SU-DHL-6 (cell line): ENCODE measurements around the gene MOB3A.

Experiments
- H2AFZ ChIP-seq: fragments of 200-600 bp; sonication (generic); 2 replicates; pipeline ENCODE4 v1.6.1; 2014; ENCODE audit warnings: low read depth, mild to moderate bottlenecking, moderate library complexity, mixed read lengths, antibody characterized with exemption, low read length; ENCODE audit not compliant: severe bottlenecking
- H3F3A ChIP-seq: fragments of 200-600 bp; shearing (Covaris generic); 2 replicates; pipeline ENCODE4 v1.6.0; 2016; ENCODE audit warnings: antibody characterized with exemption, mild to moderate bottlenecking; ENCODE audit not compliant: insufficient read depth
- H3K27ac ChIP-seq: fragments of 200-600 bp; sonication (generic); 2 replicates; pipeline ENCODE4 v1.5.1; 2016; ENCODE audit warnings: low read depth, mild to moderate bottlenecking, low read length, moderate library complexity, mixed read lengths
- H3K27me3 ChIP-seq: fragments of 200-600 bp; sonication (generic), shearing (Covaris generic); 2 replicates; pipeline ENCODE4 v1.6.0; 2014; ENCODE audit warnings: mild to moderate bottlenecking, low read length
- H3K36me3 ChIP-seq: fragments of 200-600 bp; sonication (generic); 2 replicates; pipeline ENCODE4 v1.6.1; 2014; ENCODE audit warnings: mild to moderate bottlenecking, low read length, mixed read lengths
- H3K4me2 ChIP-seq: fragments of 300-600, 200-600 bp; shearing (Covaris generic), sonication (generic); 2 replicates; pipeline ENCODE4 v1.6.0; 2014; ENCODE audit warnings: low read length, low read depth, mild to moderate bottlenecking; ENCODE audit not compliant: poor library complexity, severe bottlenecking
- H3K4me3 ChIP-seq: fragments of 200-600 bp; sonication (generic); 2 replicates; pipeline ENCODE4 v1.5.1; 2014; ENCODE audit warnings: antibody characterized with exemption, low read length, mild to moderate bottlenecking, mixed read lengths; ENCODE audit not compliant: insufficient read depth, poor library complexity, severe bottlenecking
- H3K79me2 ChIP-seq: fragments of 200-600 bp; sonication (generic); 2 replicates; pipeline ENCODE4 v1.6.1; 2014; ENCODE audit warnings: mild to moderate bottlenecking, low read length, moderate library complexity; ENCODE audit not compliant: insufficient read depth
- H3K9ac ChIP-seq: fragments of 200-600 bp; sonication (generic); 2 replicates; pipeline ENCODE4 v1.7.0; 2014; ENCODE audit warnings: mild to moderate bottlenecking, low read length
- H3K9me2 ChIP-seq: fragments of 200-600 bp; sonication (generic); replicated peaks from 2 replicates; pipeline ENCODE4 v1.6.1; 2014; ENCODE audit warnings: low read length; ENCODE audit not compliant: insufficient read depth
- H3K9me3 ChIP-seq: fragments of 200-600 bp; sonication (generic); 2 replicates; pipeline ENCODE4 v1.6.1; 2014; ENCODE audit warnings: low read length, mixed read lengths; ENCODE audit not compliant: insufficient read depth
- H4K20me1 ChIP-seq: fragments of 200-600 bp; sonication (generic); 2 replicates; pipeline ENCODE4 v1.6.1; 2014; ENCODE audit warnings: low read depth, mild to moderate bottlenecking, antibody characterized with exemption, low read length, moderate library complexity, mixed read lengths
- CTCF ChIP-seq: fragments of 200-600 bp; sonication (generic); IDR thresholded peaks from one replicate; pipeline ENCODE4 v1.5.1; 2017; ENCODE audit warnings: antibody characterized with exemption, mild to moderate bottlenecking, low read length, moderate library complexity; ENCODE audit not compliant: insufficient read depth, poor library complexity, severe bottlenecking
- EZH2phosphoT487 ChIP-seq: fragments of 200-600 bp; sonication (generic), shearing (Covaris generic); conservative IDR thresholded peaks from 2 replicates; pipeline ENCODE4 v1.6.1; 2018; ENCODE audit warnings: mild to moderate bottlenecking, antibody characterized with exemption, low read length, moderate library complexity, mixed read lengths

Gene MOB3A

GRCh38 chr19:2114821-2115220, 18.7 kb upstream of the MOB3A start:
- Histone ChIP-seq H3K27me3 (no peaks in the 10 kb centered on the region), H2AFZ (no peak overlapping the region), H3K27ac (no peak overlapping the region), H3K9me2 (no peaks in the 10 kb centered on the region), H3K9me3 (no peaks in the 10 kb centered on the region), H3K36me3 (no peaks in the 10 kb centered on the region), H3K4me3 (no peak overlapping the region), H3K9ac (no peak overlapping the region), H3F3A (no peaks in the 10 kb centered on the region), H3K79me2 (no peaks in the 10 kb centered on the region), H4K20me1 (no peaks in the 10 kb centered on the region), H3K4me2 (no peak overlapping the region)
- TF ChIP-seq EZH2phosphoT487 (no peak), CTCF (no peak)

GRCh38 chr19:2114218-2114617, 18.1 kb upstream of the MOB3A start:
- Histone ChIP-seq H3K27ac (no peak overlapping the region), H3F3A (no peaks in the 10 kb centered on the region), H4K20me1 (no peaks in the 10 kb centered on the region), H3K9ac (no peak overlapping the region), H3K27me3 (no peaks in the 10 kb centered on the region), H3K79me2 (no peaks in the 10 kb centered on the region), H2AFZ (no peak overlapping the region), H3K4me3 (no peak overlapping the region), H3K36me3 (no peaks in the 10 kb centered on the region), H3K9me2 (no peaks in the 10 kb centered on the region), H3K9me3 (no peaks in the 10 kb centered on the region), H3K4me2 (no peak overlapping the region)
- TF ChIP-seq CTCF: no peak
- no peak for TF ChIP-seq EZH2phosphoT487

- Histone ChIP-seq H3K27me3 (no peaks in the 10 kb centered on the region), H3K9ac (no peak overlapping the region), H3F3A (no peaks in the 10 kb centered on the region), H3K4me3 (no peak overlapping the region), H4K20me1 (no peaks in the 10 kb centered on the region), H3K27ac (no peak overlapping the region), H2AFZ (no peak overlapping the region), H3K4me2 (no peak overlapping the region), H3K9me2 (no peaks in the 10 kb centered on the region), H3K79me2 (no peaks in the 10 kb centered on the region), H3K9me3 (no peaks in the 10 kb centered on the region), H3K36me3 (no peaks in the 10 kb centered on the region)
- no peak for TF ChIP-seq CTCF
- no peak for TF ChIP-seq EZH2phosphoT487
Measured at GRCh38 chr19:2113439-2114211, 17.5 kb upstream of the MOB3A start.
